Left lung (tissue), 10 donors: Measurements from ENCODE around the gene DDN. TPM values are rescaled to one million over a fixed set of nuclear protein-coding genes. Genes with fewer than 3 reads are reported as not detected.
A peak's percentile ranks its signal among the peaks of the same experiment; 100 is the strongest.

Source experiments
- ATAC-seq: fragments of 200-7000 bp; cut with Tn5 transposase; one replicate; pipeline ENCODE4 v1.9.1; 2020; ENCODE audit warnings: moderate library complexity
- DNase-seq, 4 donors: peaks; one replicate each; pipeline ENCODE4 v3.0.0-alpha.2; 2013 to 2020
- H3K27ac ChIP-seq, 2 donors: fragments of 200-600 bp; sonication (generic) in 1 of 2; one replicate each; pipeline versions ENCODE4 v1.5.0 to v1.8.0; 2020 to 2021
- H3K27me3 ChIP-seq, 2 donors: fragments of 200-600 bp; sonication (generic) in 1 of 2; one replicate each; pipeline versions ENCODE4 v1.5.0 to v1.8.0; 2020 to 2021
- H3K36me3 ChIP-seq, 2 donors: fragments of 200-600 bp; sonication (generic) in 1 of 2; one replicate each; pipeline versions ENCODE4 v1.5.0 to v1.8.0; 2020 to 2021
- H3K4me1 ChIP-seq, 2 donors: fragments of 200-600 bp; one replicate each; pipeline ENCODE4 v1.8.0; 2021
- H3K4me3 ChIP-seq, 2 donors: fragments of 200-600 bp; sonication (generic) in 1 of 2; one replicate each; pipeline versions ENCODE4 v1.5.0 to v1.8.0; 2020 to 2021; ENCODE audit warnings: mild to moderate bottlenecking in 1 of 2
- H3K9me3 ChIP-seq, 2 donors: fragments of 200-600 bp; sonication (generic) in 1 of 2; one replicate each; pipeline versions ENCODE4 v1.5.0 to v1.8.0; 2020 to 2021
- CTCF ChIP-seq, 2 donors: fragments of 200-600 bp; sonication (generic) in 1 of 2; IDR thresholded peaks; one replicate each; pipeline versions ENCODE4 v1.5.0 to v1.8.0; 2021; ENCODE audit warnings: antibody characterized with exemption in 2 of 2
- intact Hi-C, 2 donors: fragments of 100-400 bp; cut with DNase I; formaldehyde crosslinking; loops; one replicate each; pipeline versions ENCODE4 v1.11.2 to v1.14.2; 2022
- polyA plus RNA-seq, 6 donors: library from polyadenylated mRNA; unstranded; fragments of 120-200 nt; gene quantifications; one replicate each; pipeline ENCODE4 v1.2.1, GENCODE V29; 2013; ENCODE audit not compliant: insufficient read length in 6 of 6
- total RNA-seq, 2 donors: library from RNA; stranded (reverse); fragmentation: NEBNext Ultra II Directional; extraction: Animal tissue kit (Norgen Biotek cat#: 25700); gene quantifications; one replicate each; pipeline ENCODE4 v1.2.1, GENCODE V29; 2021
- donor health status: DM: no; HTN: yes; CAD: no.
- donor health status: DM: no; HTN: no; CAD: no.

Gene DDN
- total and polyA plus RNA-seq, 8 donors: 0.06 to 0.68 (median 0.23) TPM

- peaks cover 15 to 99% of the 10 kb centered on the region in 2 donors for H3K27me3 ChIP-seq
- ATAC-seq: peak; percentile 88
- intact Hi-C loops: no loop called here
Measured at GRCh38 chr12:48988030-48988649, 11.0 kb downstream of the DDN start.

GRCh38 chr12:48986720-48987291 lies 12.4 kb downstream of the DDN start:
- no peak overlapping the region for H3K4me3 ChIP-seq
- H3K9me3 ChIP-seq: no peaks in the 10 kb centered on the region
- ATAC-seq: no peak
- H3K4me1 ChIP-seq: peaks cover 0 to 6% of the 10 kb centered on the region in 2 donors
- intact Hi-C loops: no loop called here
- H3K27me3 ChIP-seq: peaks cover 23 to 98% of the 10 kb centered on the region in 2 donors
- DNase-seq: peak in 1 of 4 donors; percentile 77
- H3K36me3 ChIP-seq: no peaks in the 10 kb centered on the region
- no peak for TF ChIP-seq CTCF (IDR thresholded peaks at IDR 0.05)
- H3K27ac ChIP-seq: no peak overlapping the region

More at GRCh38 chr12:48988030-48988649, 11.0 kb downstream of the DDN start:
- DNase-seq: peak in 2 of 4 donors; percentile 67 to 83
- H3K4me3 ChIP-seq: no peak overlapping the region
- H3K9me3 ChIP-seq: no peaks in the 10 kb centered on the region
- H3K36me3 ChIP-seq: no peaks in the 10 kb centered on the region
- H3K27ac ChIP-seq: no peak overlapping the region
- peak; percentile 90 to 92 for TF ChIP-seq CTCF (IDR thresholded peaks at IDR 0.05)
- peaks cover 0 to 4% of the 10 kb centered on the region in 2 donors for H3K4me1 ChIP-seq

DNA sequence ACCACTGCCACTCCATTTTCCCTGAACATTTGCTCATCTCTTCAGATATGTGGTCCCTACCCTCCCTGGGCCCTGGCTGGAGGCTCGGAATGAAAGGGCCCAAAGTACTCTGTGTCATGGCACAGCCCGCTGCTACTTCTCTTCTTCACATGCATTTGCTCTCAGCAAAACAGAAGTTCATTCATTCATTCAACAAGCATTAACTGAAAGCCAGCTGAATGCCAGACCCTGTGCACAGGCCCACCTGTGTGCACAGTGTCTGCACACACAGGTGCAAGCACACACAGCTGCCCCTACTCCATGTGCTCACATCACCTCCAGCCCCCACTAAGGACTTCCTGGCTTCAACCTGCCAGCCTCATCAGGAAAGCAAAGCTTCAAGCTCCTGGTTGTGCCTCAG lies 13.3 kb downstream of the DDN start:
- H3K27me3 ChIP-seq: peaks cover 32 to 98% of the 10 kb centered on the region in 2 donors
- no peaks in the 10 kb centered on the region for H3K9me3 ChIP-seq
- no peak for DNase-seq
- intact Hi-C loops: no loop called here
- ATAC-seq: no peak
- H3K4me3 ChIP-seq: no peak overlapping the region
- peaks cover 6 to 15% of the 10 kb centered on the region in 2 donors for H3K4me1 ChIP-seq
- no peak for TF ChIP-seq CTCF (IDR thresholded peaks at IDR 0.05)
- H3K36me3 ChIP-seq: no peaks in the 10 kb centered on the region
- H3K27ac ChIP-seq: no peak overlapping the region

DNA sequence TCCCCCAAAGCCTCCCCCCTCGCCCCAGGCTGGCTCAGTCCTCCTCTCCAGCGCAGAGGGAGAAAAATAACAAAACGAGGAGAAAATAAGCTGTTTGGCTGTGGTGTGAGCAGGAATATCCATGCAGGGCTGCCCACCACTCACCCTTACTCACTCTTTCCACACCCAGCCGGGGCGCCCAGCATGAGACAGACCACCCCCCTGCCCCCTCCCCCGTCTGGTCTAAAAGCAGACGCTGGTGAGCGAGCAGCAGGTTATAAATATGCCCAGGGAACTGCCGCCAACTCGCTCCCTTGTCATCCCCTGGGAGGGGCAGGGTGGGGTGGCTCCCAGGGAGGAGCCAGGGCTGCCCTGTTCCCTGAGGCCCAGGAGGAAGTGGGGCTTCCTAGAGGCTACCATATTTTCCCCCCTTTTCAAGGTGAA lies 13.7 kb downstream of the DDN start:
- Histone ChIP-seq H3K27me3 (peaks cover 36 to 98% of the 10 kb centered on the region in 2 donors), H3K4me1 (peaks cover 10 to 19% of the 10 kb centered on the region in 2 donors), H3K4me3 (no peak overlapping the region), H3K9me3 (no peaks in the 10 kb centered on the region), H3K36me3 (no peaks in the 10 kb centered on the region), H3K27ac (no peak overlapping the region)
- TF ChIP-seq CTCF (IDR thresholded peaks at IDR 0.05): no peak
- ATAC-seq (no peak), DNase-seq (peak in 1 of 4 donors; percentile 61)
- intact Hi-C loops: no loop called here

DNA sequence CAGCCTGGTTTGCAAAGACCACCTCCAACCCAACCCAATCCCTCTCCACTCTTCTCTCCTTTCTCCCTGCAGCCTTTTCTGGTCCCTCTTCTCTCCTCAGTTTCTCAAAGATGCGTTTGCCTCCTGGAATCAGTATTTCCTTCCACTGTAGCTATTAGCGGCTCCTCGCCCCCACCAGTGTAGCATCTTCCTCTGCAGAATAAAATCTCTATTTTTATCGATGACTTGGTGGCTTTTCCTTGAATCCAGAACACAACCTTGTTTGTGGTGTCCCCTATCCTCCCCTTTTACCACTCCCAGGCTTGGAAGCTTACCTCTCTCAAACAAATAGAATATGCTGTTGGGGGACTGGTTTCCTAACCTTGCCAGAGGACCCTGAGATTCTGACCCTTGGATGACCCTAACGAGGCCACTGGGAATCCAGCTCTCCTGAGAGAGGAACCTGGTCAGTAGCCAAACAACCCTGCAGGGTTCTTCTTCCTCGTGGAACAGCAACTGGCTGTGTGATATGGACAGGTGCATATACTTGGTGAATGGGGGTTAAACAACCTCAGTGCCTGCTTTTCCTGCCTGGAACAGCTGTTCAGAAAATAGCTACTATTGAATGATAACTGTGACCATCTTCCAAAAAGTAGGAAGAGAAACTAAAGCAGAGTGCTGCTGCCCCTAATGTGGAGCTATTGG lies 16.6 kb downstream of the DDN start:
- no peak overlapping the region for H3K4me3 ChIP-seq
- H3K27me3 ChIP-seq: peaks cover 54 to 98% of the 10 kb centered on the region in 2 donors
- TF ChIP-seq CTCF (IDR thresholded peaks at IDR 0.05): no peak
- no peak for ATAC-seq
- H3K36me3 ChIP-seq: no peaks in the 10 kb centered on the region
- H3K4me1 ChIP-seq: peaks cover 38 to 43% of the 10 kb centered on the region in 2 donors
- intact Hi-C loops: no loop called here
- no peaks in the 10 kb centered on the region for H3K9me3 ChIP-seq
- no peak for DNase-seq
- H3K27ac ChIP-seq: no peak overlapping the region
